ENCODE results near the gene CLIP1.
"Not testable (repeated sequence)": the region's sequence is repeated elsewhere in the genome, so short reads cannot be mapped to it uniquely, and the experiment has no call there.

Gene CLIP1

GRCh38 chr12:122394626-122395194 lies 27.8 kb downstream of the CLIP1 start:
- no peak for DNase-seq

GRCh38 chr12:122393817-122394216 lies 28.7 kb downstream of the CLIP1 start:
- no peak for DNase-seq

GRCh38 chr12:122392411-122392810 lies 30.1 kb downstream of the CLIP1 start:
- DNase-seq: no peak

- no peak for DNase-seq
These were observed 32.8 kb downstream of the CLIP1 start for GRCh38 chr12:122389677-122390076.

GRCh38 chr12:122387887-122388286 lies 34.6 kb downstream of the CLIP1 start:
- no peak for DNase-seq

GRCh38 chr12:122385171-122386016 lies 37.1 kb downstream of the CLIP1 start:
- DNase-seq: no peak

GRCh38 chr12:122382919-122383350 lies 39.5 kb downstream of the CLIP1 start:
- DNase-seq: no peak

- DNase-seq: no peak
These were observed 41.4 kb downstream of the CLIP1 start for GRCh38 chr12:122381021-122381420.

GRCh38 chr12:122376751-122377150 lies 45.7 kb downstream of the CLIP1 start:
- not testable (repeated sequence) for DNase-seq

- no peak for DNase-seq
These were observed 47.8 kb downstream of the CLIP1 start for GRCh38 chr12:122374707-122375106.

GRCh38 chr12:122371475-122372045 lies 50.9 kb downstream of the CLIP1 start:
- DNase-seq: no peak

- DNase-seq: no peak
These were observed 54.0 kb downstream of the CLIP1 start for GRCh38 chr12:122368361-122369073.

GRCh38 chr12:122367632-122368031 lies 54.8 kb downstream of the CLIP1 start:
- DNase-seq: not testable (repeated sequence)

- no peak for DNase-seq
These were observed 55.6 kb downstream of the CLIP1 start for GRCh38 chr12:122366685-122367475.

GRCh38 chr12:122365226-122365625 lies 57.2 kb downstream of the CLIP1 start:
- not testable (repeated sequence) for DNase-seq

- DNase-seq: no peak
These were observed 58.7 kb downstream of the CLIP1 start for GRCh38 chr12:122363782-122364181.

- DNase-seq: no peak
These were observed 59.7 kb downstream of the CLIP1 start for GRCh38 chr12:122362755-122363154.

GRCh38 chr12:122358403-122358802 lies 64.1 kb downstream of the CLIP1 start:
- not testable (repeated sequence) for DNase-seq

- not testable (repeated sequence) for DNase-seq
These were observed 64.9 kb downstream of the CLIP1 start for GRCh38 chr12:122357536-122357935.

- DNase-seq: not testable (repeated sequence)
These were observed 65.5 kb downstream of the CLIP1 start for GRCh38 chr12:122356991-122357390.

GRCh38 chr12:122356192-122356635 lies 66.3 kb downstream of the CLIP1 start:
- DNase-seq: no peak

- DNase-seq: no peak
These were observed 66.8 kb downstream of the CLIP1 start for GRCh38 chr12:122355706-122356105.

Measured in cortex of kidney (tissue), 1 donor.